SK-N-SH (cell line): ENCODE results near the gene PCP4L1.

Source experiments
- TAF1 ChIP-seq: IDR thresholded peaks from 2 replicates; pipeline ENCODE4 v1.6.1; 2012; ENCODE audit warnings: low read depth, mild to moderate bottlenecking, low read length, moderate library complexity, borderline replicate concordance
- TF ChIP-seq, protein P1 (sequence below): fragments of 150-350 bp; IDR thresholded peaks from 2 replicates; pipeline ENCODE4 v1.6.1; 2017; ENCODE audit warnings: antibody characterized with exemption, low read length, low read depth, borderline replicate concordance
- TF ChIP-seq, protein P2 (sequence below): fragments of 200-600 bp; sonication (generic); IDR thresholded peaks from 2 replicates; pipeline ENCODE4 v1.6.1; 2017; ENCODE audit warnings: antibody characterized with exemption, mild to moderate bottlenecking, moderate library complexity

DNA sequence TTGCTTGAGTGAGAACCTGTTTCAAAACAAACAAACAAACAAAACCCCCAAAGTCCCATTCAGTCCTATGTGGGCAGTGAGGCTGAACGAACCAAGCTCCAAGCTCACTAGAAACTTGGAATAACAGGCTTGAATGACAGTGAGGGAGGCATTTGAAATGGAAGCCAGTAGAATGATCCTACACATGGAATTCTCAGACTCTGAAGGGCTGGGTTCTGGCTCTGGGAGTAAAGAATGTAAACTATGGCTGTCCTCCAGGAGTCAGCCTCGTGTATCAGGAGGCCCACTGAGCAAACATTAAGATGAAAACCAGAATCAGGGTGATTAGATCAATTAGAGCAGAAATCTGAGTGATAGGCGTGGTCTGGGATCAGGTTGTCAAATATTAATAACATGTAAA lies 14.9 kb downstream of the PCP4L1 start:
- TF ChIP-seq, protein P1, sequence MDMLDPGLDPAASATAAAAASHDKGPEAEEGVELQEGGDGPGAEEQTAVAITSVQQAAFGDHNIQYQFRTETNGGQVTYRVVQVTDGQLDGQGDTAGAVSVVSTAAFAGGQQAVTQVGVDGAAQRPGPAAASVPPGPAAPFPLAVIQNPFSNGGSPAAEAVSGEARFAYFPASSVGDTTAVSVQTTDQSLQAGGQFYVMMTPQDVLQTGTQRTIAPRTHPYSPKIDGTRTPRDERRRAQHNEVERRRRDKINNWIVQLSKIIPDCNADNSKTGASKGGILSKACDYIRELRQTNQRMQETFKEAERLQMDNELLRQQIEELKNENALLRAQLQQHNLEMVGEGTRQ = no peak
- TF ChIP-seq, protein P2, sequence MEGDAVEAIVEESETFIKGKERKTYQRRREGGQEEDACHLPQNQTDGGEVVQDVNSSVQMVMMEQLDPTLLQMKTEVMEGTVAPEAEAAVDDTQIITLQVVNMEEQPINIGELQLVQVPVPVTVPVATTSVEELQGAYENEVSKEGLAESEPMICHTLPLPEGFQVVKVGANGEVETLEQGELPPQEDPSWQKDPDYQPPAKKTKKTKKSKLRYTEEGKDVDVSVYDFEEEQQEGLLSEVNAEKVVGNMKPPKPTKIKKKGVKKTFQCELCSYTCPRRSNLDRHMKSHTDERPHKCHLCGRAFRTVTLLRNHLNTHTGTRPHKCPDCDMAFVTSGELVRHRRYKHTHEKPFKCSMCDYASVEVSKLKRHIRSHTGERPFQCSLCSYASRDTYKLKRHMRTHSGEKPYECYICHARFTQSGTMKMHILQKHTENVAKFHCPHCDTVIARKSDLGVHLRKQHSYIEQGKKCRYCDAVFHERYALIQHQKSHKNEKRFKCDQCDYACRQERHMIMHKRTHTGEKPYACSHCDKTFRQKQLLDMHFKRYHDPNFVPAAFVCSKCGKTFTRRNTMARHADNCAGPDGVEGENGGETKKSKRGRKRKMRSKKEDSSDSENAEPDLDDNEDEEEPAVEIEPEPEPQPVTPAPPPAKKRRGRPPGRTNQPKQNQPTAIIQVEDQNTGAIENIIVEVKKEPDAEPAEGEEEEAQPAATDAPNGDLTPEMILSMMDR = no peak
- TF ChIP-seq TAF1 = no peak
